Endothelial cell (in vitro differentiated cells): ENCODE measurements around the gene PYDC1. TPM values are rescaled to one million over a fixed set of nuclear protein-coding genes. Genes with fewer than 3 reads are reported as not detected.

ENCODE experiments used
- DNase-seq: peaks from one replicate; pipeline ENCODE4 v3.0.0; 2021; ENCODE audit warnings: low spot score
- H3K27ac Mint-ChIP-seq: one replicate; pipeline ENCODE4 v1.8.0; 2021; ENCODE audit warnings: mixed read lengths, inconsistent platforms; ENCODE audit not compliant: unreplicated experiment
- H3K27me3 Mint-ChIP-seq: one replicate; pipeline ENCODE4 v1.8.0; 2021; ENCODE audit warnings: mild to moderate bottlenecking, moderate library complexity, mixed read lengths, inconsistent platforms; ENCODE audit not compliant: unreplicated experiment
- H3K36me3 Mint-ChIP-seq: one replicate; pipeline ENCODE4 v1.8.0; 2021; ENCODE audit warnings: mild to moderate bottlenecking, low read depth, mixed read lengths, inconsistent platforms; ENCODE audit not compliant: unreplicated experiment
- H3K4me1 Mint-ChIP-seq: one replicate; pipeline ENCODE4 v1.8.0; 2021; ENCODE audit warnings: mild to moderate bottlenecking, mixed read lengths, inconsistent platforms; ENCODE audit not compliant: unreplicated experiment
- H3K4me3 Mint-ChIP-seq: one replicate; pipeline ENCODE4 v1.8.0; 2021; ENCODE audit warnings: mild to moderate bottlenecking, mixed read lengths, inconsistent platforms; ENCODE audit not compliant: unreplicated experiment
- H3K9me3 Mint-ChIP-seq: one replicate; pipeline ENCODE4 v1.8.0; 2021; ENCODE audit warnings: mixed read lengths, inconsistent platforms; ENCODE audit not compliant: unreplicated experiment
- CTCF ChIP-seq: fragments of 200-600 bp; sonication (generic); IDR thresholded peaks from one replicate; pipeline ENCODE4 v1.5.0; 2021; ENCODE audit warnings: antibody characterized with exemption; ENCODE audit not compliant: unreplicated experiment
- total RNA-seq: library from RNA; stranded (reverse); fragmentation: NEBNext Ultra II Directional; extraction: Animal tissue kit (Norgen Biotek cat#: 25700); gene quantifications from one replicate; pipeline ENCODE4 v1.2.1, GENCODE V29; 2021; ENCODE audit not compliant: unreplicated experiment

The PYDC1 gene
- total RNA-seq, 1 donor from 2014 or later = not detected

- H3K36me3 Mint-ChIP-seq = no peaks in the 10 kb centered on the region
- H3K27me3 Mint-ChIP-seq = peaks cover 6% of the 10 kb centered on the region
- H3K4me3 Mint-ChIP-seq = no peak overlapping the region
- no peak overlapping the region for H3K27ac Mint-ChIP-seq
- peaks cover 9% of the 10 kb centered on the region for H3K4me1 Mint-ChIP-seq
- no peaks in the 10 kb centered on the region for H3K9me3 Mint-ChIP-seq
- no peak for TF ChIP-seq CTCF
- DNase-seq = no peak
Measured at GRCh38 chr16:31238041-31238440, 21.1 kb upstream of the PYDC1 start.

- no peaks in the 10 kb centered on the region for H3K9me3 Mint-ChIP-seq
- H3K4me3 Mint-ChIP-seq = no peak overlapping the region
- peaks cover 4% of the 10 kb centered on the region for H3K36me3 Mint-ChIP-seq
- H3K27ac Mint-ChIP-seq = no peak overlapping the region
- no peak for TF ChIP-seq CTCF
- H3K27me3 Mint-ChIP-seq = peaks cover 10% of the 10 kb centered on the region
- peaks cover 3% of the 10 kb centered on the region for H3K4me1 Mint-ChIP-seq
- no peak for DNase-seq
Measured at GRCh38 chr16:31229501-31229900, 12.6 kb upstream of the PYDC1 start.

- no peak for DNase-seq
- Mint-ChIP-seq H3K36me3 (peaks cover 4% of the 10 kb centered on the region), H3K27me3 (peaks cover 5% of the 10 kb centered on the region), H3K4me3 (no peak overlapping the region), H3K4me1 (peaks cover 3% of the 10 kb centered on the region), H3K27ac (no peak overlapping the region), H3K9me3 (no peaks in the 10 kb centered on the region)
- TF ChIP-seq CTCF = no peak
Measured at GRCh38 chr16:31228206-31228605, 11.3 kb upstream of the PYDC1 start.

- H3K4me3 Mint-ChIP-seq = no peak overlapping the region
- no peak for TF ChIP-seq CTCF
- H3K36me3 Mint-ChIP-seq = peaks cover 4% of the 10 kb centered on the region
- H3K9me3 Mint-ChIP-seq = no peaks in the 10 kb centered on the region
- no peak for DNase-seq
- no peak overlapping the region for H3K27ac Mint-ChIP-seq
- peaks cover 3% of the 10 kb centered on the region for H3K4me1 Mint-ChIP-seq
- H3K27me3 Mint-ChIP-seq = peaks cover 8% of the 10 kb centered on the region
Measured at GRCh38 chr16:31225193-31225592, 8.3 kb upstream of the PYDC1 start.

GRCh38 chr16:31224092-31224955, 7.4 kb upstream of the PYDC1 start:
- Mint-ChIP-seq H3K4me1 (peaks cover 3% of the 10 kb centered on the region), H3K4me3 (no peak overlapping the region), H3K36me3 (no peaks in the 10 kb centered on the region), H3K9me3 (no peaks in the 10 kb centered on the region), H3K27ac (no peak overlapping the region), H3K27me3 (peaks cover 8% of the 10 kb centered on the region)
- no peak for DNase-seq
- no peak for TF ChIP-seq CTCF
